ENCODE results near the gene GABARAPL2.
"Not testable (repeated sequence)": the region's sequence is repeated elsewhere in the genome, so short reads cannot be mapped to it uniquely, and the experiment has no call there.

DNA sequence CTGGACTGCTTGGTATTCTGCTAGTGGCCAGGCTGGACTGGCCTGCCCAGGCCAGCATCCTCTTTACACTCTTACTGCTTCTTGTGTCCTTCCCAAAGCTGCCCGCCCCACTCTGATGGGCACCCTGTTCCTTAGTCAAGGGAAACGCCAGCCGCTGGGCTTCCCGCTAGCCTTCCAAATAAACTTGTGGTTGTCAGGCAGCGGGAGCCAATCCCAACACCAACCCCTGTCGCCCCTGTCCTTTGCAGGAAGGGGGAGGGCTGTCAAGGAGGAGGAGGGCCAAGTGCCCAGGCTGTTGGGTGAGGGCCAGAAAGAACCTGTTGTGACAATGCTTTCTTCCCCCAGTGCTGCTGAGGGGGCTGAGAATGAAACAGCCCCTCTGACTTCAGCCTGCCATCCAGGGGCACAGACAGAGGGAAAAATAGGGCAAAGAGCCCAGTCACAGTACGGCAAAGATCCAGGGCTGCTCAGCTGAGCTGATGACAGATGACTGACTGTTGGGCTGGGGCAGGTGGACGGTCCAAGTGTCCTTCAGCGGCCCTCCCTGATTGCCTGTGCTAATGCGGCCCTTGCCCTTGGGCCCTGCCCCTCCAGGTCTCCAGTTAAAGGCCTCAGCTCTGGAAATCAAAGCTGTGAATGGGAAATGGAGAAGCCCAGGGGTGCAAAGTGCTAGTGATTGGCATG lies 27.2 kb upstream of the GABARAPL2 start:
- not testable (repeated sequence) for TF ChIP-seq SUZ12, NFRKB (IDR thresholded peaks at IDR 0.05)

Data from HEK293T (cell line).